ENCODE results near the gene SECISBP2L.

DNA sequence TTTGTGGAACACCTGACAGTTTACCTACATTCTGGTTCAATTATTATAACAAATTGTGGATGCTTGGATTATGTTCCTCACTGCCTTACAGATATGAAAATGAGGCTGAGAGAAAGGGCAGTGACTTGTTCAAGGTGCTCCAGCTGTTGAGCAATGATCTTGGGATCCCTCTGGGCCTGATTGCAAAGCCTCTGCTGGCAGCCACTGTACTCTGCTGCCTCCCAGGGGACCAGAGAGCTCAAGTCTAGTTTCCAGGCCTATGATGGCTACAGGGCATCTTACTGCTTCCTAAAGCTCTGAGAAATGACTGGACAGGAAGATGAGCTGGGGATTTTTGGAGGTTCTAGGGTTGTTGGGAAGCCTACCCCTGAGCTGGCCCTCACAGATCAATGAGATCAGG is 80.3 kb downstream of the SECISBP2L start:
- TF ChIP-seq EP300 (IDR thresholded peaks at IDR 0.05) (no peak), POLR2AphosphoS5 (IDR thresholded peaks at IDR 0.05) (no peak), CTCF (IDR thresholded peaks at IDR 0.05) (no peak)

Measured in esophagus muscularis mucosa (tissue), 4 donors.